IMR-90 (cell line): ENCODE results near the gene SIGLEC14. TPM values are rescaled to one million over a fixed set of nuclear protein-coding genes. Genes with fewer than 3 reads are reported as not detected.
A peak's percentile ranks its signal among the peaks of the same experiment; 100 is the strongest.

Experiments
- ATAC-seq: fragments of 200-7000 bp; cut with Tn5 transposase; 2 replicates; pipeline ENCODE4 v1.9.1; 2020; ENCODE audit warnings: low read depth, mild to moderate bottlenecking, moderate library complexity
- BruUV-seq: library from RNA; stranded (reverse); fragments of 400-500 nt; replicated peaks from 2 replicates; lab custom pipeline; 2021; lab: Mats Ljungman, UMichigan
- CTCF ChIA-PET: fragments of 300-600 bp; formaldehyde crosslinking; extraction: SDS; loops from one replicate; lab custom pipeline; 2021; ENCODE audit warnings: antibody characterized with exemption; lab: Yijun Ruan, JAX
- POLR2A ChIA-PET: fragments of 300-600 bp; sonication (Branson Sonifier 250); formaldehyde crosslinking; loops from one replicate; lab custom pipeline; 2022; ENCODE audit warnings: antibody characterized with exemption; ENCODE audit not compliant: unreplicated experiment; lab: Charles Lee
- DNase-seq: peaks from one replicate; pipeline ENCODE4 v3.0.0; 2013
- H2AFZ ChIP-seq: replicated peaks from 2 replicates; pipeline ENCODE3; 2013; ENCODE audit warnings: low read length, mild to moderate bottlenecking; ENCODE audit not compliant: poor library complexity
- H2AK5ac ChIP-seq: 2 replicates; pipeline ENCODE4 v1.6.1; 2013; ENCODE audit warnings: low read depth, low read length, inconsistent platforms
- H2AK9ac ChIP-seq: replicated peaks from 2 replicates; pipeline ENCODE3; 2013; ENCODE audit warnings: mild to moderate bottlenecking, low read depth, low read length, moderate library complexity; ENCODE audit not compliant: poor library complexity
- H2BK120ac ChIP-seq: 2 replicates; pipeline ENCODE4 v1.6.1; 2013; ENCODE audit warnings: low read depth, low read length, inconsistent platforms
- H2BK15ac ChIP-seq: 3 replicates; pipeline ENCODE4 v1.6.1; 2013; ENCODE audit warnings: low read depth, low read length, inconsistent platforms
- H2BK20ac ChIP-seq: 2 replicates; pipeline ENCODE4 v1.6.1; 2013; ENCODE audit warnings: low read depth, mild to moderate bottlenecking, inconsistent platforms, low read length, moderate library complexity
- H2BK5ac ChIP-seq: 2 replicates; pipeline ENCODE4 v1.6.1; 2013; ENCODE audit warnings: mild to moderate bottlenecking, low read depth, low read length, inconsistent platforms; ENCODE audit not compliant: poor library complexity, severe bottlenecking
- H3K14ac ChIP-seq: replicated peaks from 2 replicates; pipeline ENCODE4 v1.6.1; 2013; ENCODE audit warnings: low read depth, low read length, inconsistent platforms
- H3K18ac ChIP-seq: 2 replicates; pipeline ENCODE4 v1.6.1; 2013; ENCODE audit warnings: low read depth, low read length, control low read depth
- H3K23ac ChIP-seq: 2 replicates; pipeline ENCODE4 v1.6.1; 2013; ENCODE audit warnings: low read depth, low read length, inconsistent platforms
- H3K27ac ChIP-seq: 2 replicates; pipeline ENCODE4 v1.5.1; 2013; ENCODE audit warnings: mild to moderate bottlenecking, control low read depth, low read length; ENCODE audit not compliant: insufficient read depth
- H3K27me3 ChIP-seq: 2 replicates; pipeline ENCODE4 v1.6.1; 2013; ENCODE audit warnings: low read length; ENCODE audit not compliant: control insufficient read depth, insufficient read depth
- H3K36me3 ChIP-seq: 2 replicates; pipeline ENCODE4 v1.6.1; 2013; ENCODE audit warnings: low read length, mixed read lengths; ENCODE audit not compliant: control insufficient read depth, insufficient read depth
- H3K4ac ChIP-seq: 2 replicates; pipeline ENCODE4 v1.6.1; 2013; ENCODE audit warnings: low read depth, low read length, inconsistent platforms
- H3K4me1 ChIP-seq: 2 replicates; pipeline ENCODE4 v1.6.1; 2013; ENCODE audit warnings: low read length, mixed read lengths; ENCODE audit not compliant: control insufficient read depth, insufficient read depth
- H3K4me2 ChIP-seq: 2 replicates; pipeline ENCODE4 v1.6.1; 2013; ENCODE audit warnings: low read depth, mild to moderate bottlenecking, control low read depth, low read length, moderate library complexity
- H3K4me3 ChIP-seq: 2 replicates; pipeline ENCODE4 v1.5.1; 2013; ENCODE audit warnings: low read depth, mild to moderate bottlenecking, control low read depth, low read length, moderate library complexity; ENCODE audit not compliant: insufficient read depth
- H3K56ac ChIP-seq: 2 replicates; pipeline ENCODE4 v1.6.1; 2013; ENCODE audit warnings: low read length, inconsistent platforms; ENCODE audit not compliant: insufficient read depth; ENCODE audit errors: extremely low read depth
- H3K79me1 ChIP-seq, 2 experiments: 2 replicates each; pipeline ENCODE4 v1.6.1; 2013; ENCODE audit warnings: low read length in 2 of 2, inconsistent platforms in 1 of 2, low read depth in 1 of 2
- H3K9ac ChIP-seq: 2 replicates; pipeline ENCODE4 v1.6.1; 2013; ENCODE audit warnings: low read depth, low read length, control low read depth
- H3K9me1 ChIP-seq: 2 replicates; pipeline ENCODE4 v1.6.1; 2013; ENCODE audit warnings: low read length, inconsistent platforms; ENCODE audit not compliant: insufficient read depth
- H3K9me3 ChIP-seq: 2 replicates; pipeline ENCODE4 v1.6.1; 2013; ENCODE audit warnings: low read length; ENCODE audit not compliant: control insufficient read depth, insufficient read depth
- H4K20me1 ChIP-seq: 2 replicates; pipeline ENCODE4 v1.6.1; 2013; ENCODE audit warnings: low read length, inconsistent platforms; ENCODE audit not compliant: insufficient read depth
- H4K5ac ChIP-seq: 2 replicates; pipeline ENCODE4 v1.6.1; 2013; ENCODE audit warnings: mild to moderate bottlenecking, low read depth, low read length, control low read depth
- H4K8ac ChIP-seq, 2 experiments: 2 replicates each; pipeline ENCODE4 v1.6.1; 2013; ENCODE audit warnings: low read depth in 2 of 2, low read length in 2 of 2, control low read depth in 1 of 2, inconsistent platforms in 1 of 2
- H4K91ac ChIP-seq: 2 replicates; pipeline ENCODE4 v1.6.1; 2013; ENCODE audit warnings: low read depth, low read length, inconsistent platforms; ENCODE audit not compliant: insufficient read depth
- BHLHE40 ChIP-seq: fragments of 150-350 bp; IDR thresholded peaks from 2 replicates; pipeline ENCODE4 v1.6.1; 2016; ENCODE audit warnings: mild to moderate bottlenecking, low read depth, low read length
- CEBPB ChIP-seq: IDR thresholded peaks from 2 replicates; pipeline ENCODE4 v1.6.1; 2012; ENCODE audit warnings: low read depth, low read length, improper control_type of control experiment
- CHD1 ChIP-seq: IDR thresholded peaks from 2 replicates; pipeline ENCODE4 v1.6.1; 2012; ENCODE audit warnings: low read depth, low read length, improper control_type of control experiment
- MAFK ChIP-seq: IDR thresholded peaks from 2 replicates; pipeline ENCODE4 v1.6.1; 2012; ENCODE audit warnings: low read depth, low read length, improper control_type of control experiment
- MAZ ChIP-seq: IDR thresholded peaks from 2 replicates; pipeline ENCODE4 v1.6.1; 2012; ENCODE audit warnings: low read depth, mild to moderate bottlenecking, low read length, improper control_type of control experiment, moderate library complexity, borderline replicate concordance
- MXI1 ChIP-seq: IDR thresholded peaks from 2 replicates; pipeline ENCODE4 v1.6.1; 2012; ENCODE audit warnings: low read depth, mild to moderate bottlenecking, low read length, moderate library complexity, borderline replicate concordance
- NFE2L2 ChIP-seq: fragments of 150-350 bp; IDR thresholded peaks from 2 replicates; pipeline ENCODE4 v1.6.1; 2016; ENCODE audit warnings: low read depth, mild to moderate bottlenecking, low read length
- POLR2A ChIP-seq: IDR thresholded peaks from 2 replicates; pipeline ENCODE4 v1.6.1; 2012; ENCODE audit warnings: mild to moderate bottlenecking, low read depth, low read length
- RFX5 ChIP-seq: IDR thresholded peaks from 2 replicates; pipeline ENCODE4 v1.8.0; 2012; ENCODE audit warnings: low read depth, mild to moderate bottlenecking, low read length, moderate library complexity
- SMC3 ChIP-seq: fragments of 150-350 bp; IDR thresholded peaks from 2 replicates; pipeline ENCODE4 v1.6.1; 2016; ENCODE audit warnings: low read depth, mild to moderate bottlenecking, antibody characterized with exemption, low read length, moderate library complexity
- WGBS, 2 experiments: methylation state at CpG; one replicate each; pipeline versions ENCODE4 v1.1.5 to v1.1.7; 2013; ENCODE audit warnings: missing lambda C conversion rate in 2 of 2; ENCODE audit not compliant: insufficient read length in 1 of 2; ENCODE audit errors: extremely low coverage in 2 of 2; 5-methylcytosine and 5-hydroxymethylcytosine counted together
- dilution Hi-C: fragments of 300-500 bp; cut with HindIII; formaldehyde crosslinking; loops from one replicate; pipeline ENCODE4 v1.14.3; 2018; ENCODE audit warnings: low sequenced_read_pairs; ENCODE audit not compliant: unreplicated experiment
- in situ Hi-C: fragments of 300-500 bp; cut with MboI; formaldehyde crosslinking; loops from 3 replicates; pipeline ENCODE4 v1.14.3; 2019; ENCODE audit warnings: low sequenced_read_pairs, inconsistent platforms, mixed read lengths
- intact Hi-C: fragments of 100-400 bp; cut with micrococcal nuclease; formaldehyde crosslinking; loops from 2 replicates; pipeline ENCODE4 v1.10.0; 2022
- polyA plus RNA-seq, 3 experiments: library from polyadenylated mRNA; depleted of rRNA; stranded (reverse); fragments of >200 nt; gene quantifications; 2 replicates each; pipeline ENCODE4 v1.2.3, GENCODE V29; 2012; ENCODE audit warnings: low replicate concordance in 1 of 3
- total RNA-seq: library from RNA; depleted of rRNA; stranded (reverse); fragments of >200 nt; gene quantifications from 2 replicates; pipeline ENCODE4 v1.2.3, GENCODE V29; 2012
- TF ChIP-seq, protein P1 (sequence below): fragments of 150-350 bp; IDR thresholded peaks from 2 replicates; pipeline ENCODE4 v1.6.1; 2016; ENCODE audit warnings: low read depth, mild to moderate bottlenecking, low read length, moderate library complexity, borderline replicate concordance
- TF ChIP-seq, protein P2 (sequence below): conservative IDR thresholded peaks from 2 replicates; pipeline ENCODE4 v1.5.1; 2012; ENCODE audit warnings: mild to moderate bottlenecking, low read depth, low read length, improper control_type of control experiment

SIGLEC14 gene
- total and polyA plus RNA-seq, 2 of the 4 experiments (the other 2 are of a cell fraction): not detected

DNA sequence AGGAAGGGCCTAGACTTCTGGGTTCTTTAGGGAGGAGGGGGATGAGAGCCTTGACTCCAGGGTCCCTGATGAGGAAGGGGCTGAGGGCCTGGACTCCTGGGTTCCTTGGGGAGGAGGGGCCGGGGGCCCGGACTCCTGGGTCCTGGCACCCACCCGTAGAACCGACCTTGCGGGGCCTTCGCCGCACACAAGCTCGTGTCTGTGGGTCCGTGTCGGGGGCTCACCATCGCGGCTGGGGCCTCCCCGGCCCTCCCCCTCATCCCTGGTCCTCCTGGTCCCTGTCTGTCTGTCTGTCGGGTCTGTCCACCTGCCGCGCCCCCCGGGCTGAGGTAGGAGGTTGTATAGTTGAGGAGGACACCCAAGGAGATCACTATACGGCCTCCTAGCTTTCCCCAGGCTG, 45.8 kb upstream of the SIGLEC14 start:
- H2AK9ac ChIP-seq: no peak overlapping the region
- H3K9ac ChIP-seq: peak overlapping the region; percentile 97; the same call in 1 of the 2 replicates
- H3K79me1 ChIP-seq: peaks cover 15 to 65% of the 10 kb centered on the region in 2 experiments
- no peak overlapping the region for H4K91ac ChIP-seq
- no peak overlapping the region for H3K4ac ChIP-seq
- no peak overlapping the region for H2BK20ac ChIP-seq
- H3K56ac ChIP-seq: no peak overlapping the region
- WGBS, 2 experiments: no CpG with 5 or more reads among the region's 18 CpGs
- POLR2A ChIA-PET: no interaction called here
- H2BK120ac ChIP-seq: no peak overlapping the region
- no peak overlapping the region for H3K14ac ChIP-seq
- H3K18ac ChIP-seq: no peak overlapping the region
- intact Hi-C loops (no loop called here), dilution Hi-C loops (no loop called here), in situ Hi-C loops (no loop called here)
- H4K5ac ChIP-seq: no peak overlapping the region
- H3K27ac ChIP-seq: peak overlapping the region; percentile 99; the same call in 1 of the 2 replicates
- no TSS peak for BruUV-seq
- DNase-seq: no peak
- H3K9me1 ChIP-seq: peaks cover 10% of the 10 kb centered on the region
- CTCF ChIA-PET: no interaction called here
- H3K4me3 ChIP-seq: no peak overlapping the region; the same call in 1 of the 2 replicates
- H3K23ac ChIP-seq: no peak overlapping the region
- no peak for ATAC-seq
- no peak overlapping the region for H2AK5ac ChIP-seq
- no peak overlapping the region for H2BK5ac ChIP-seq
- no peak overlapping the region for H2AFZ ChIP-seq
- peaks cover 14% of the 10 kb centered on the region for H3K4me1 ChIP-seq
- H3K36me3 ChIP-seq: peaks cover 43% of the 10 kb centered on the region
- H4K20me1 ChIP-seq: peaks cover 68% of the 10 kb centered on the region
- no peaks in the 10 kb centered on the region for H3K9me3 ChIP-seq
- TF ChIP-seq POLR2A: no peak
- no peak for TF ChIP-seq MAZ
- TF ChIP-seq NFE2L2: no peak
- no peak for TF ChIP-seq MXI1
- no peak for TF ChIP-seq CEBPB
- TF ChIP-seq MAFK: no peak
- no peak for TF ChIP-seq CHD1
- TF ChIP-seq, protein P1, sequence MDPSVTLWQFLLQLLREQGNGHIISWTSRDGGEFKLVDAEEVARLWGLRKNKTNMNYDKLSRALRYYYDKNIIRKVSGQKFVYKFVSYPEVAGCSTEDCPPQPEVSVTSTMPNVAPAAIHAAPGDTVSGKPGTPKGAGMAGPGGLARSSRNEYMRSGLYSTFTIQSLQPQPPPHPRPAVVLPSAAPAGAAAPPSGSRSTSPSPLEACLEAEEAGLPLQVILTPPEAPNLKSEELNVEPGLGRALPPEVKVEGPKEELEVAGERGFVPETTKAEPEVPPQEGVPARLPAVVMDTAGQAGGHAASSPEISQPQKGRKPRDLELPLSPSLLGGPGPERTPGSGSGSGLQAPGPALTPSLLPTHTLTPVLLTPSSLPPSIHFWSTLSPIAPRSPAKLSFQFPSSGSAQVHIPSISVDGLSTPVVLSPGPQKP: no peak
- TF ChIP-seq BHLHE40: no peak
- TF ChIP-seq, protein P2, sequence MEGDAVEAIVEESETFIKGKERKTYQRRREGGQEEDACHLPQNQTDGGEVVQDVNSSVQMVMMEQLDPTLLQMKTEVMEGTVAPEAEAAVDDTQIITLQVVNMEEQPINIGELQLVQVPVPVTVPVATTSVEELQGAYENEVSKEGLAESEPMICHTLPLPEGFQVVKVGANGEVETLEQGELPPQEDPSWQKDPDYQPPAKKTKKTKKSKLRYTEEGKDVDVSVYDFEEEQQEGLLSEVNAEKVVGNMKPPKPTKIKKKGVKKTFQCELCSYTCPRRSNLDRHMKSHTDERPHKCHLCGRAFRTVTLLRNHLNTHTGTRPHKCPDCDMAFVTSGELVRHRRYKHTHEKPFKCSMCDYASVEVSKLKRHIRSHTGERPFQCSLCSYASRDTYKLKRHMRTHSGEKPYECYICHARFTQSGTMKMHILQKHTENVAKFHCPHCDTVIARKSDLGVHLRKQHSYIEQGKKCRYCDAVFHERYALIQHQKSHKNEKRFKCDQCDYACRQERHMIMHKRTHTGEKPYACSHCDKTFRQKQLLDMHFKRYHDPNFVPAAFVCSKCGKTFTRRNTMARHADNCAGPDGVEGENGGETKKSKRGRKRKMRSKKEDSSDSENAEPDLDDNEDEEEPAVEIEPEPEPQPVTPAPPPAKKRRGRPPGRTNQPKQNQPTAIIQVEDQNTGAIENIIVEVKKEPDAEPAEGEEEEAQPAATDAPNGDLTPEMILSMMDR: no peak
- TF ChIP-seq RFX5: no peak
- TF ChIP-seq SMC3: no peak
- no peak overlapping the region for H4K8ac ChIP-seq
- H3K4me2 ChIP-seq: peak overlapping the region; percentile 89; the same call in 1 of the 2 replicates
- H2BK15ac ChIP-seq: no peak overlapping the region
- H3K27me3 ChIP-seq: no peaks in the 10 kb centered on the region
